H9 (cell line): ENCODE results near the gene TEAD2. TPM values are rescaled to one million over a fixed set of nuclear protein-coding genes. Genes with fewer than 3 reads are reported as not detected.

Experiments
- DNase-seq: peaks from one replicate; pipeline ENCODE4 v3.0.0-alpha.2; 2017
- H2AFZ ChIP-seq: one replicate; pipeline ENCODE4 v1.6.1; 2013; ENCODE audit warnings: mild to moderate bottlenecking, low read length, control low read depth, moderate library complexity
- H2AK5ac ChIP-seq: 2 replicates; pipeline ENCODE4 v1.6.1; 2013; ENCODE audit warnings: low read length, control low read depth, mixed read lengths; ENCODE audit not compliant: insufficient read length
- H2BK120ac ChIP-seq: one replicate; pipeline ENCODE4 v1.6.1; 2013; ENCODE audit warnings: low read depth, mild to moderate bottlenecking, low read length, control low read depth, inconsistent platforms; ENCODE audit not compliant: poor library complexity, severe bottlenecking
- H2BK12ac ChIP-seq: 2 replicates; pipeline ENCODE4 v1.6.1; 2013; ENCODE audit warnings: low read length, control low read depth, mixed read lengths, low read depth; ENCODE audit not compliant: insufficient read length
- H2BK15ac ChIP-seq: 2 replicates; pipeline ENCODE4 v1.6.1; 2013; ENCODE audit warnings: low read depth, low read length, control low read depth
- H2BK20ac ChIP-seq: one replicate; pipeline ENCODE4 v1.6.1; 2013; ENCODE audit warnings: low read depth, mild to moderate bottlenecking, low read length, control low read depth, inconsistent platforms; ENCODE audit not compliant: poor library complexity, severe bottlenecking
- H2BK5ac ChIP-seq: 2 replicates; pipeline ENCODE4 v1.6.1; 2013; ENCODE audit warnings: low read length, control low read depth, mixed read lengths; ENCODE audit not compliant: insufficient read length
- H3K14ac ChIP-seq: 2 replicates; pipeline ENCODE4 v1.6.1; 2013; ENCODE audit warnings: low read length, control low read depth; ENCODE audit not compliant: insufficient read depth
- H3K18ac ChIP-seq: 2 replicates; pipeline ENCODE4 v1.6.1; 2013; ENCODE audit warnings: low read depth, mild to moderate bottlenecking, mixed read lengths, low read length, control low read depth; ENCODE audit not compliant: insufficient read length
- H3K23ac ChIP-seq: 2 replicates; pipeline ENCODE4 v1.6.1; 2013; ENCODE audit warnings: low read length, control low read depth, mixed read lengths, low read depth; ENCODE audit not compliant: insufficient read length
- H3K23me2 ChIP-seq: 2 replicates; pipeline ENCODE4 v1.6.1; 2013; ENCODE audit warnings: low read depth, mild to moderate bottlenecking, mixed read lengths, low read length, control low read depth; ENCODE audit not compliant: insufficient read length, poor library complexity, severe bottlenecking
- H3K27ac ChIP-seq: 2 replicates; pipeline ENCODE4 v1.5.1; 2013; ENCODE audit warnings: low read length, control low read depth, mixed read lengths, low read depth; ENCODE audit not compliant: insufficient read length
- H3K27me3 ChIP-seq: 2 replicates; pipeline ENCODE4 v1.6.1; 2013; ENCODE audit warnings: low read length, control low read depth, inconsistent platforms; ENCODE audit not compliant: insufficient read depth
- H3K4ac ChIP-seq: 2 replicates; pipeline ENCODE4 v1.6.1; 2013; ENCODE audit warnings: low read depth, mild to moderate bottlenecking, control low read depth, inconsistent platforms, low read length, moderate library complexity
- H3K4me1 ChIP-seq: 2 replicates; pipeline ENCODE4 v1.6.1; 2013; ENCODE audit warnings: low read length, control low read depth, inconsistent platforms; ENCODE audit not compliant: insufficient read depth
- H3K4me2 ChIP-seq: 2 replicates; pipeline ENCODE4 v1.6.1; 2013; ENCODE audit warnings: low read length, control low read depth, mixed read lengths; ENCODE audit not compliant: insufficient read length, insufficient read depth
- H3K56ac ChIP-seq: 2 replicates; pipeline ENCODE4 v1.6.1; 2013; ENCODE audit warnings: low read depth, mild to moderate bottlenecking, mixed read lengths, low read length, control low read depth; ENCODE audit not compliant: insufficient read length
- H3K79me1 ChIP-seq: 2 replicates; pipeline ENCODE4 v1.6.1; 2013; ENCODE audit warnings: low read depth, mild to moderate bottlenecking, moderate library complexity, low read length, control low read depth, inconsistent platforms; ENCODE audit not compliant: insufficient read depth, poor library complexity, severe bottlenecking
- H3K79me2 ChIP-seq: 2 replicates; pipeline ENCODE4 v1.6.1; 2013; ENCODE audit warnings: low read length, control low read depth, inconsistent platforms; ENCODE audit not compliant: insufficient read depth
- H3K9ac ChIP-seq: 2 replicates; pipeline ENCODE4 v1.6.1; 2013; ENCODE audit warnings: low read length, control low read depth, mixed read lengths; ENCODE audit not compliant: insufficient read length; ENCODE audit errors: extremely low read depth
- H3K9me3 ChIP-seq: one replicate; pipeline ENCODE4 v1.6.1; 2013; ENCODE audit warnings: low read depth, low read length, inconsistent platforms; ENCODE audit not compliant: control insufficient read depth
- H3T11ph ChIP-seq: one replicate; pipeline ENCODE4 v1.6.1; 2013; ENCODE audit warnings: mild to moderate bottlenecking, low read length, control low read depth, inconsistent platforms
- H4K20me1 ChIP-seq: one replicate; pipeline ENCODE4 v1.6.1; 2013; ENCODE audit not compliant: control insufficient read depth, insufficient read length, insufficient read depth
- H4K5ac ChIP-seq: 2 replicates; pipeline ENCODE4 v1.6.1; 2013; ENCODE audit warnings: low read depth, mild to moderate bottlenecking, mixed read lengths, low read length, control low read depth; ENCODE audit not compliant: insufficient read length
- H4K8ac ChIP-seq: replicated peaks from 2 replicates; pipeline ENCODE4 v1.6.1; 2013; ENCODE audit warnings: low read length, control low read depth, mixed read lengths, low read depth; ENCODE audit not compliant: insufficient read length
- H4K91ac ChIP-seq: 2 replicates; pipeline ENCODE4 v1.6.1; 2013; ENCODE audit warnings: low read depth, mild to moderate bottlenecking, moderate library complexity, mixed read lengths, low read length, control low read depth; ENCODE audit not compliant: insufficient read length
- H3K27ac Mint-ChIP-seq, 3 experiments: 2 replicates in 2 of 3; 3 replicates in 1 of 3; pipeline ENCODE4 v1.8.0; 2020 to 2021; ENCODE audit warnings: mixed read lengths in 3 of 3, mild to moderate bottlenecking in 1 of 3, moderate library complexity in 1 of 3
- H3K27me3 Mint-ChIP-seq: 2 replicates; pipeline ENCODE4 v1.8.0; 2021; ENCODE audit warnings: low read depth, mild to moderate bottlenecking, moderate library complexity, mixed read lengths
- H3K36me3 Mint-ChIP-seq, 3 experiments: 2 replicates in 2 of 3; 3 replicates in 1 of 3; pipeline ENCODE4 v1.8.0; 2020 to 2021; ENCODE audit warnings: low read depth in 3 of 3, mixed read lengths in 3 of 3; ENCODE audit not compliant: insufficient read depth in 1 of 3
- H3K4me1 Mint-ChIP-seq, 2 experiments: 2 replicates each; pipeline ENCODE4 v1.8.0; 2020; ENCODE audit warnings: mixed read lengths in 2 of 2
- H3K4me3 Mint-ChIP-seq, 2 experiments: 2 replicates in 1 of 2; 3 replicates in 1 of 2; pipeline ENCODE4 v1.8.0; 2020 to 2021; ENCODE audit warnings: mild to moderate bottlenecking in 2 of 2, mixed read lengths in 2 of 2, moderate library complexity in 1 of 2
- H3K9me3 Mint-ChIP-seq, 2 experiments: 2 replicates in 1 of 2; 3 replicates in 1 of 2; pipeline ENCODE4 v1.8.0; 2020; ENCODE audit warnings: mild to moderate bottlenecking in 2 of 2, mixed read lengths in 2 of 2, moderate library complexity in 1 of 2
- CTCF ChIP-seq: fragments of 200-600 bp; sonication (generic); conservative IDR thresholded peaks from 3 replicates; pipeline ENCODE4 v1.8.0; 2021; ENCODE audit warnings: antibody characterized with exemption, mild to moderate bottlenecking
- WGBS: extraction: QIAGEN DNeasy Blood & Tissue Kit; methylation state at CpG from one replicate; pipeline ENCODE4 v1.1.7; 2013; ENCODE audit warnings: missing lambda C conversion rate, low lambda C conversion rate, mixed read lengths; ENCODE audit not compliant: insufficient read length; ENCODE audit errors: extremely low coverage; 5-methylcytosine and 5-hydroxymethylcytosine counted together
- total RNA-seq: library from RNA; stranded (reverse); gene quantifications from 2 replicates; pipeline ENCODE4 v1.2.1, GENCODE V29; 2021

Gene TEAD2
- total RNA-seq, 1 experiment from 2014 or later, result 126 TPM

- Histone ChIP-seq H2BK12ac (no peak overlapping the region), H3K18ac (no peak overlapping the region), H3K4me2 (no peak overlapping the region), H3K56ac (no peak overlapping the region), H4K20me1 (no peaks in the 10 kb centered on the region), H2AK5ac (no peak overlapping the region), H3K27me3 (peaks cover 3% of the 10 kb centered on the region; the same call in 1 of the 2 replicates), H3K23ac (no peak overlapping the region), H3K4ac (no peak overlapping the region), H3K14ac (no peak overlapping the region; the same call in 1 of the 2 replicates), H4K91ac (no peak overlapping the region), H2BK5ac (no peak overlapping the region), H3K9ac (no peak overlapping the region), H3K9me3 (no peaks in the 10 kb centered on the region), H4K5ac (no peak overlapping the region), H3K23me2 (peaks cover 12% of the 10 kb centered on the region), H3T11ph (no peak overlapping the region), H3K4me1 (peaks cover 2% of the 10 kb centered on the region; the same call in 1 of the 2 replicates), H3K27ac (no peak overlapping the region), H3K79me1 (no peaks in the 10 kb centered on the region), H2BK20ac (no peak overlapping the region), H2AFZ (no peak overlapping the region), H3K79me2 (no peaks in the 10 kb centered on the region), H2BK15ac (no peak overlapping the region), H2BK120ac (no peak overlapping the region), H4K8ac (no peak overlapping the region)
- Mint-ChIP-seq H3K27ac (peak overlapping the region in 1 of 3 experiments; percentile 5; a peak in 1 of 7 replicates), H3K27me3 (peaks cover 18% of the 10 kb centered on the region), H3K4me1 (peaks cover 23 to 29% of the 10 kb centered on the region in 2 experiments), H3K9me3 (no peaks in the 10 kb centered on the region), H3K36me3 (peaks cover 3 to 34% (median 11%) of the 10 kb centered on the region in 3 experiments; a peak in 6 of 7 replicates), H3K4me3 (no peak overlapping the region)
- no CpG with 5 or more reads among the region's 8 CpGs for WGBS
- no peak for TF ChIP-seq CTCF
- DNase-seq, result peak; percentile 27
Observed at GRCh38 chr19:49333811-49334288, 28.4 kb downstream of the TEAD2 start.
